ENCODE measurements around the gene DALRD3.
A peak's percentile ranks its signal among the peaks of the same experiment; 100 is the strongest.

DALRD3 gene

GRCh38 chr3:49004352-49005302 is 13.8 kb downstream of the DALRD3 start:
- no peak for DNase-seq

DNA sequence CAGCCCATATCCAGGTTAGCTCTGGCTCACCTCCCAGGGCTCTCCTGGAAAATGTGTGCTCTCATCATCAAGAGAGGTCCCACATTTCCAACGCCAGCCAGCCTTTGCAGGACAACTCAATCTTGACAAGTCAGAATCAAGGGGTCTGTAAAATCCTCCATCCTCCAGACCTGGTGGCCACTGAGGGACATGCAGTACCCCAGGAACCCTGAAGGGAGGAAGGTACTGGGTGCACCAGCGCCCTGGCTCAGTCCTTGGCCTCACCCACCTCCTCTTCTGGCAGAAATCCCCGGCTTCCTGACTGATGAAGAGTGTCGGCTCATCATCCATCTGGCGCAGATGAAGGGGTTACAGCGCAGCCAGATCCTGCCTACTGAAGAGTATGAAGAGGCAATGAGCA is 17.2 kb downstream of the DALRD3 start:
- no peak for DNase-seq

- DNase-seq = no peak
Measured at GRCh38 chr3:48999085-48999858, 19.1 kb downstream of the DALRD3 start.

DNA sequence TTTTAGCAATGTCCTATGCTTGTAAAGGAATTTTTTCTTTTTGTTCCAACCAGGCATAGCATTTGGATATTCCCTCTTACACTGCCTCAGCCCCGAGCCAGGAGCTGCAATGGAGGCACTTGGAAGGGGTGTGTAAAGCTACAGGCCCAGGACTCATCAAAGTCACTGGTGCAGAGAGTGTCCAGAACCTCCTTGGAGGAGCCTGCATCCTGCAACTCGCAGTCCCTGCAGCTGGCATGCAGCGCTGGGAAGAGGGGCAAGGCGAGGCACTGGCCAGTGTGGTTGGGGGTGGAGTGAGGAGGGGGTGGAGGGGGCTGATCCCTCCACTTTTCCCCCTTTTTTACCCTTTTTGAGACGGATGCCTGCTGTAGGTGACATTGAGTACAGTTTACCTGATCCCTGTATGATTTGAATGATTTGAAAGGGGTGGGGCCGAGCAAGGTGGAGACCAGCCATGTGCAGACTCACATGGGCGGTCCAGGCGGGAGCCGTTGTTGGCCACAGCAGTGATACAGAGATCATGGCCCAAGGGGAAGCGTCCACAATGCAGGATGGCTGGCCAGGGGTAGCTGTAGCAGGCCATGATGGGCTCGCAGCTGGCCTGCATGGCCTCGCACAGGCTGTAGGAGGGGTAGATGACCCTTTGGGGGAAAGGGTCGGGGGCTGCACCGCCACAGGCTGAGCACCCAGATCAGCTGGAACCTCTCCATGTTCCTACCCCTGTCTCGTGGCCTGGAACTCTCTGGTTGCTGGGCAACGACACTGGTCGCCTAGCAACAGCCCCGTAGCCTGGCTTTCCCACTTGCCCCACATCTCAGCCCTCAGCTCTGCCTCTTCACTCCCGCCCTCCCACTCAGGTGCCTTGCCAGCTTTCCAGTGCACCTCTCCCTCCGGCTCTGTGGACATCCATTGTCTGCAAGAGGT is 20.4 kb downstream of the DALRD3 start:
- no peak for DNase-seq

GRCh38 chr3:48997102-48997635 is 21.2 kb downstream of the DALRD3 start:
- no peak for DNase-seq

DNA sequence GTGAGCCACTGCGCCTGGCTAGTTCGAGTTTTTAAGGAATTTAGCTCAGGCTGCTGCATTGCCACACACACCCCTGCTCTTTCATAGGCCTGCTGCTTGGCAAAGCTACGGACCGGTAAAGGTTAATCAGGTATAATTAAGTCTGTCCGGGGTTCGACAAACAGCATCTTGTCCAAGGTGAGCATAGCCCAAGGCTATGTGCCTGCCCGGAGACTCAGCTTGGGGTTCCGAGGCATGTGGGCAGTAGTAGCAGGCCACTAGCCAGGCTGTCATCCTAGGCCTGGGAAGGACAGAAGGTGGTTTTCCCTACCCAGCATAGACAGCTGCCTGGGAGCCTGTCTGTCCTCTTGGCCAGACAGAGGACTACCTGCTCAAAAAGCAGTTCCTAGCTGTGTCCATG is 21.7 kb downstream of the DALRD3 start:
- DNase-seq = no peak

DNA sequence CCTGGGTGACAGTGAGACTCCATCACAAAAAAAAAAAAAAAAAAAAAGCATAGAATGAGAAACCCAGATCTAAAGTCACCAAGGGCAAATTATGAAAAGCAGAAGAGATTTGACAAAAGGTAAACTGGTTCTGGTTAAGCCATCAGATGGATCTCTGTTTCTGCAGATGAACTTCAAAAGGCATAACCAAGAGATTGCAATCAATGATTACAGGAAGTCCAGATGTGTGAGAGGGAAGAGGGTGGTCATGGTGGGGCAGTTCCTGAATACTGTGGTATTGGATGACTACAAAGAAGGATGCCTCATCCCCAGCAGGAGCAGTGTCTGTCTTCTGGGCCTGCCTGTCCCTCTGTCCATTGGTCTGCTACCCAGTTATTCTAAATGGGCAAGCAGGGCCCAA is 24.5 kb downstream of the DALRD3 start:
- DNase-seq = no peak

- DNase-seq = no peak
Measured at GRCh38 chr3:48991851-48992545, 26.4 kb downstream of the DALRD3 start.

DNA sequence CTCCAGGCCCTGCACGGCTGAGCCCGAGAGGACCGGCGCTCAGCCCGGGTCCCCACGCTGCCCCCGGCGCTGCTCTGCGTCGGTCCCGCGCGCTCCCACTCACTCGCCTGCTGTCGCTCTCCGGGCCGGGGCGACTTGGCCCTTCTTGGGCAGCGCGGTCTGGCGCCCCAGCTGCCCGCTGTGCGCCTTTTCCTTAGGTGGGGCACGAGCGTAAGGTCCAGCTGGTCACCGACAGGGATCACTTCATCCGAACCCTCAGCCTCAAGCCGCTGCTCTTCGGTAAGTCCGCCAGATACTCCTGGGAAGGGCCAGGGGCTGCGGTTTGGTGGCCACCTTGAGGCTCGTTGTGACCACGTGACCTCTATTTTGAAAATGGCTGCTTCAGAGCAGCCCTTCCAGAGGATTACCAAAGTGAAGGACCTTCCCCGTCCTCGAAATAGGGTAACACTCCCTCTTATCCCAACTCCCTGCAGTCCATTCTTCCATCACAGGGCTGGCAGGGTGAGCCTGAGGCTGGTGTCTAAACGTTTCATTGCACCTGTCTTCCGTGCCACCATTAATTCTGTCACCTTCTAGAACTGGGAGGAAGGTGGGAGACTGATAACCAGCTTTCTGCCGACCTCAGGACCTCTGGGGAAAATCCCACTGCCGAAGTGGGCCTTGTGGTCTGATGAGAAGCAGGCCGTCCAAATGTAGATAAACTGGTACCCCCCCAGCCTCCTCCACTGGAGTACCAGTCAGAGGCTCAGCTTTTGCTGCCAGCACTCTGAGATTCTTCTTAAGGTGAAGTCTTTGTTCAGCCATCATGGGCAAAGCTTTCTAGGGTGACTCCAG is 27.5 kb downstream of the DALRD3 start:
- peak; percentile 48 for DNase-seq

- DNase-seq = peak; percentile 64
Measured at GRCh38 chr3:48989796-48990635, 28.4 kb downstream of the DALRD3 start, which contains the start of gene P4HTM. Gene P4HTM, plus strand, starts transcription at chr3:48990241. Its CDS starts 16 bp downstream, at chr3:48990257.

DNA sequence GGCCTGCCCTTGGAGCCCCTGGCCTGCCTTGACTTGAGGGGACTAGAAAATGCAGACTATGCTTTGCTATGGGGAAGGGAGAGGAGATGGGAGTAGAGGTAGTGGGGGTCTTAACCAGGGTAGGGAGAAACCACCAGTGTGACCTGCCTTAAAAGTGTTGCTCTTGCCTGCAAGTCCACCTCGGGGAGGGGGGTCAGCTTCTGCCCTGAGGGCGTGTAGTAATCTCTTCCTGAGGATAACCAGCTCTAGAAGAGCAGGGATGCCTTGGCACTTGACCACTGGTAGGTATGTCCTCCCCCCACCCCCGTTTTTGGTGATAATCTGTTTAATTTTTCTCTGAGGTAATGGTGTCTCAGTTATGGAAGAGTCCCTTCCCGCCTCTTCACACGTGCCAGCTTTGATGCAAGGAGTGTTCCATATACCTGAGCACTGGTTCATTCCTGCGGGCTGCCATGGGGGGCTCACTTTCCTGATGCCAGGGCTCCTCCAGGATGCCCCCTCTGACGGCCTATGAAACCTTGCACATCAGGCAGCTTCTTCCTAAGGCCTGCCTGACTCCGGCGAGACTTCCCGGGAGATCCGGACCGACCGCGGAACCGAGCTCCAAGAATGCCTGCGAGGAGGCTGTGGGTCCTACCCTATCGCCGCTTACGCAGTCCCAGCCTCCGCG is 29.1 kb downstream of the DALRD3 start:
- DNase-seq = no peak

- no peak for DNase-seq
Measured at GRCh38 chr3:48985831-48986376, 32.5 kb downstream of the DALRD3 start.

GRCh38 chr3:48984663-48985062 is 33.7 kb downstream of the DALRD3 start:
- DNase-seq = no peak

DNA sequence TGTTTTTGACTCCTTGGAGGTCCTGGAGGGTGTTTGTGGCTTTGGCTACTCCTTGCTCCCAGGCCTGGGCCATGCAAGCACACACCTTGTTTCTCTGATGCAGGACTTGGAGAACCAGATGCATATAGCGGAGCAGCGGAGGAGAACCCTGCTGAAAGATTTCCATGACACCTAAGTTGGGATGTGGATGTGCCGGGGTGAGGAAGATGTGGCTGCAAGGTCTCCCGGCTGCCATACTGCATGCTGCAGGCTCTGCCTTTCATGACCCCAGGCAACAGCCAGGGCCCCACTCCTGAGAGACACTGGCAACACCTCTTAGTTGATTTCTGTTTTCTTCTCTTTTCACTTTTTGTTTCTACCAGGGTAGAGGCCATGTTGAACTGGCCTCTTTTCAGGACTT is 35.3 kb downstream of the DALRD3 start:
- no peak for DNase-seq

GRCh38 chr3:48982686-48983085 is 35.7 kb downstream of the DALRD3 start:
- DNase-seq = no peak

- no peak for DNase-seq
Measured at GRCh38 chr3:48982016-48982415, 36.4 kb downstream of the DALRD3 start.

GRCh38 chr3:48980295-48980694 is 38.1 kb downstream of the DALRD3 start:
- DNase-seq = no peak

DNA sequence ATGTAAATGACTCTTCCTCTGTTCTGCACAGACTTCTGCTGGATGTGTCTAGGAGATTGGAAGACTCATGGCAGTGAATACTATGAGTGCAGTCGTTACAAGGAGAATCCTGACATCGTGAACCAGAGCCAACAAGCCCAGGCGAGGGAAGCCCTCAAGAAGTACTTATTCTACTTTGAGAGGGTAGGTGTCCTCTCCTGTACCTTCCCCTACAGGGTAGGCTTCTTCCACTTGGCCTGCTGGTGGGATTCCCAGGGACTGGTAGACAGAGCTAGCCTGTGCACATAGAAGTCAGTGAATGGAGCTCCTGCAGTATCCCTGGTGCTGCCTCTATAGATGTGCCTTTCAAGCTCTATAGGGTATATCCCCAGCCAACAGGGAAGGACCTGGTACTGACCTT is 38.9 kb downstream of the DALRD3 start:
- no peak for DNase-seq
